Astrocyte (in vitro differentiated cells and primary cell): ENCODE measurements around the gene BDP1. TPM values are rescaled to one million over a fixed set of nuclear protein-coding genes. Genes with fewer than 3 reads are reported as not detected.
A peak's percentile ranks its signal among the peaks of the same experiment; 100 is the strongest.
"Not testable (repeated sequence)": the region's sequence is repeated elsewhere in the genome, so short reads cannot be mapped to it uniquely, and the experiment has no call there.

Experiments
- DNase-seq: peaks from one replicate; pipeline ENCODE4 v3.0.0-alpha.2; 2010; ENCODE audit warnings: low read depth
- FAIRE-seq: peaks from 2 replicates; lab custom pipeline; 2011; peaks lifted over from hg19 to GRCh38; lab: Jason Lieb, UNC
- H2AFZ ChIP-seq: 2 replicates; pipeline ENCODE4 v1.6.0; 2012; ENCODE audit warnings: low read depth, low read length, inconsistent platforms
- H3K27ac ChIP-seq: 2 replicates; pipeline ENCODE4 v1.5.1; 2011; ENCODE audit warnings: low read depth, low read length, inconsistent platforms
- H3K27me3 ChIP-seq: 2 replicates; pipeline ENCODE4 v1.6.0; 2011; ENCODE audit warnings: low read length, inconsistent platforms; ENCODE audit not compliant: insufficient read depth
- H3K36me3 ChIP-seq: 2 replicates; pipeline ENCODE4 v1.5.1; 2011; ENCODE audit warnings: low read length, inconsistent platforms; ENCODE audit not compliant: insufficient read depth
- H3K4me1 ChIP-seq: 2 replicates; pipeline ENCODE4 v1.5.1; 2011; ENCODE audit warnings: low read length, inconsistent platforms; ENCODE audit not compliant: insufficient read depth
- H3K4me2 ChIP-seq: 2 replicates; pipeline ENCODE4 v1.6.0; 2012; ENCODE audit warnings: low read length, inconsistent platforms
- H3K4me3 ChIP-seq: 2 replicates; pipeline ENCODE4 v1.5.1; 2011; ENCODE audit warnings: low read depth, mild to moderate bottlenecking, low read length, inconsistent platforms; ENCODE audit not compliant: insufficient read depth
- H3K79me2 ChIP-seq: 2 replicates; pipeline ENCODE4 v1.6.0; 2012; ENCODE audit warnings: mild to moderate bottlenecking, low read length, inconsistent platforms; ENCODE audit not compliant: insufficient read depth
- H3K9ac ChIP-seq: 2 replicates; pipeline ENCODE4 v1.6.0; 2012; ENCODE audit warnings: mild to moderate bottlenecking, low read length, inconsistent platforms
- H3K9me3 ChIP-seq: 2 replicates; pipeline ENCODE4 v1.5.1; 2012; ENCODE audit warnings: low read depth, mild to moderate bottlenecking, low read length, inconsistent platforms; ENCODE audit not compliant: insufficient read depth
- H4K20me1 ChIP-seq: 2 replicates; pipeline ENCODE4 v1.6.0; 2012; ENCODE audit warnings: low read length, inconsistent platforms; ENCODE audit not compliant: insufficient read depth
- H3K27ac Mint-ChIP-seq: one replicate; pipeline ENCODE4 v1.8.0; 2021; ENCODE audit warnings: mild to moderate bottlenecking, mixed read lengths; ENCODE audit not compliant: unreplicated experiment
- H3K27me3 Mint-ChIP-seq: one replicate; pipeline ENCODE4 v1.8.0; 2021; ENCODE audit warnings: low read depth, mixed read lengths; ENCODE audit not compliant: unreplicated experiment
- H3K36me3 Mint-ChIP-seq: one replicate; pipeline ENCODE4 v1.8.0; 2021; ENCODE audit warnings: low read depth, mixed read lengths; ENCODE audit not compliant: unreplicated experiment
- H3K4me1 Mint-ChIP-seq: one replicate; pipeline ENCODE4 v1.8.0; 2021; ENCODE audit warnings: low read depth, mixed read lengths; ENCODE audit not compliant: unreplicated experiment
- H3K4me3 Mint-ChIP-seq: one replicate; pipeline ENCODE4 v1.8.0; 2021; ENCODE audit warnings: mild to moderate bottlenecking, moderate library complexity, mixed read lengths; ENCODE audit not compliant: unreplicated experiment
- H3K9me3 Mint-ChIP-seq: one replicate; pipeline ENCODE4 v1.8.0; 2021; ENCODE audit warnings: mild to moderate bottlenecking, mixed read lengths; ENCODE audit not compliant: unreplicated experiment
- CTCF ChIP-seq: IDR thresholded peaks from 2 replicates; pipeline ENCODE4 v1.5.1; 2011; ENCODE audit warnings: low read depth, mild to moderate bottlenecking, inconsistent platforms, low read length, moderate library complexity; ENCODE audit not compliant: insufficient read depth
- EZH2 ChIP-seq: IDR thresholded peaks from 2 replicates; pipeline ENCODE4 v1.6.1; 2012; ENCODE audit warnings: mild to moderate bottlenecking, low read length, inconsistent platforms; ENCODE audit not compliant: insufficient read depth
- total RNA-seq: library from RNA; stranded (reverse); gene quantifications from 2 replicates; pipeline ENCODE4 v1.2.1, GENCODE V29; 2021

BDP1 gene
- total RNA-seq, 1 donor from 2014 or later = 31.8 TPM

GRCh38 chr5:71533615-71534014 lies 78.2 kb downstream of the BDP1 start:
- Histone ChIP-seq H3K9me3 (no peaks in the 10 kb centered on the region), H3K79me2 (peaks cover 7% of the 10 kb centered on the region), H3K9ac (no peak overlapping the region), H3K36me3 (peaks cover 11% of the 10 kb centered on the region), H3K27ac (no peak overlapping the region), H2AFZ (no peak overlapping the region), H4K20me1 (peaks cover 20% of the 10 kb centered on the region), H3K4me1 (peaks cover 5% of the 10 kb centered on the region), H3K27me3 (no peaks in the 10 kb centered on the region), H3K4me2 (no peak overlapping the region), H3K4me3 (no peak overlapping the region)
- no peak for FAIRE-seq
- no peak for DNase-seq
- H3K27me3 Mint-ChIP-seq = no peaks in the 10 kb centered on the region
- H3K9me3 Mint-ChIP-seq = no peaks in the 10 kb centered on the region
- H3K36me3 Mint-ChIP-seq = peaks cover 9% of the 10 kb centered on the region
- no peak overlapping the region for H3K27ac Mint-ChIP-seq
- no peak overlapping the region for H3K4me3 Mint-ChIP-seq
- TF ChIP-seq EZH2 (no peak), CTCF (no peak)
- peaks cover 8% of the 10 kb centered on the region for H3K4me1 Mint-ChIP-seq

- H3K36me3 Mint-ChIP-seq = peaks cover 17% of the 10 kb centered on the region
- Histone ChIP-seq H3K9me3 (no peaks in the 10 kb centered on the region), H4K20me1 (peaks cover 20% of the 10 kb centered on the region), H2AFZ (no peak overlapping the region), H3K27me3 (no peaks in the 10 kb centered on the region), H3K27ac (no peak overlapping the region), H3K4me1 (peaks cover 5% of the 10 kb centered on the region), H3K36me3 (peaks cover 18% of the 10 kb centered on the region), H3K4me2 (peak overlapping the region; percentile 2), H3K79me2 (peaks cover 3% of the 10 kb centered on the region), H3K4me3 (no peak overlapping the region), H3K9ac (no peak overlapping the region)
- TF ChIP-seq EZH2 (no peak), CTCF (no peak)
- FAIRE-seq (no peak), DNase-seq (no peak)
- no peak overlapping the region for H3K4me3 Mint-ChIP-seq
- H3K4me1 Mint-ChIP-seq = peaks cover 8% of the 10 kb centered on the region
- H3K27ac Mint-ChIP-seq = peak overlapping the region; percentile 42
- H3K9me3 Mint-ChIP-seq = no peaks in the 10 kb centered on the region
- H3K27me3 Mint-ChIP-seq = no peaks in the 10 kb centered on the region
These were observed 82.2 kb downstream of the BDP1 start for GRCh38 chr5:71537687-71538086.

GRCh38 chr5:71550885-71551284 lies 95.4 kb downstream of the BDP1 start:
- not testable (repeated sequence) for FAIRE-seq, H3K9me3 ChIP-seq, H3K4me3 ChIP-seq

GRCh38 chr5:71551582-71551981 lies 96.1 kb downstream of the BDP1 start:
- not testable (repeated sequence) for FAIRE-seq, DNase-seq, H3K27ac ChIP-seq, H3K27ac Mint-ChIP-seq, H3K4me1 Mint-ChIP-seq, H3K9me3 Mint-ChIP-seq, H3K4me3 Mint-ChIP-seq, H3K4me1 ChIP-seq, H2AFZ ChIP-seq, H3K9ac ChIP-seq, H3K27me3 Mint-ChIP-seq, H3K4me3 ChIP-seq, H3K79me2 ChIP-seq, H3K27me3 ChIP-seq, H3K9me3 ChIP-seq, H3K4me2 ChIP-seq, H4K20me1 ChIP-seq
- H3K36me3 Mint-ChIP-seq = peaks cover 16% of the 10 kb centered on the region
- peaks cover 36% of the 10 kb centered on the region for H3K36me3 ChIP-seq

More at GRCh38 chr5:71550885-71551284, 95.4 kb downstream of the BDP1 start:
- H3K4me3 Mint-ChIP-seq, H4K20me1 ChIP-seq, H3K9me3 Mint-ChIP-seq, H3K27me3 Mint-ChIP-seq, H3K4me1 ChIP-seq, H3K27me3 ChIP-seq, H3K27ac ChIP-seq, H3K4me2 ChIP-seq, H3K9ac ChIP-seq, H3K4me1 Mint-ChIP-seq, H2AFZ ChIP-seq, H3K79me2 ChIP-seq, H3K27ac Mint-ChIP-seq, DNase-seq: not testable (repeated sequence)
- peaks cover 39% of the 10 kb centered on the region for H3K36me3 ChIP-seq
- peaks cover 16% of the 10 kb centered on the region for H3K36me3 Mint-ChIP-seq

- H3K27ac ChIP-seq, H3K9me3 Mint-ChIP-seq, H3K4me1 Mint-ChIP-seq, DNase-seq, H3K27me3 Mint-ChIP-seq, H2AFZ ChIP-seq, H3K9me3 ChIP-seq, H3K27ac Mint-ChIP-seq, H4K20me1 ChIP-seq, H3K27me3 ChIP-seq, H3K4me3 Mint-ChIP-seq, H3K79me2 ChIP-seq, FAIRE-seq, H3K9ac ChIP-seq, H3K4me1 ChIP-seq, H3K4me2 ChIP-seq, H3K4me3 ChIP-seq: not testable (repeated sequence)
- H3K36me3 ChIP-seq = peaks cover 36% of the 10 kb centered on the region
- peaks cover 14% of the 10 kb centered on the region for H3K36me3 Mint-ChIP-seq
These were observed 96.7 kb downstream of the BDP1 start for GRCh38 chr5:71552026-71552749.
